PC-9 (cell line): ENCODE results near the gene FAM20B. TPM values are rescaled to one million over a fixed set of nuclear protein-coding genes. Genes with fewer than 3 reads are reported as not detected.

ENCODE experiments used
- BruUV-seq: library from RNA; stranded (reverse); fragments of 400-500 nt; replicated peaks from 2 replicates; lab custom pipeline; 2021; lab: Mats Ljungman, UMichigan
- CTCF ChIA-PET: fragments of 300-600 bp; sonication (Branson Sonifier 250); formaldehyde crosslinking; loops from one replicate; lab custom pipeline; 2022; ENCODE audit warnings: antibody characterized with exemption; lab: Charles Lee
- POLR2A ChIA-PET: fragments of 300-600 bp; sonication (Branson Sonifier 250); formaldehyde crosslinking; loops from one replicate; lab custom pipeline; 2022; ENCODE audit warnings: antibody characterized with exemption; ENCODE audit not compliant: unreplicated experiment; lab: Charles Lee
- DNase-seq, 2 experiments: peaks; one replicate each; pipeline versions ENCODE4 v3.0.0 to v3.0.0-alpha.2; 2015 to 2022; ENCODE audit warnings: mixed read lengths in 1 of 2
- H2AFZ ChIP-seq: fragments of 200-600 bp; sonication (generic); 2 replicates; pipeline ENCODE4 v1.8.1; 2017; ENCODE audit warnings: antibody characterized with exemption
- H3F3A ChIP-seq: fragments of 200-600 bp; sonication (generic); 2 replicates; pipeline ENCODE4 v1.8.1; 2017; ENCODE audit warnings: antibody characterized with exemption, mild to moderate bottlenecking, low read depth; ENCODE audit not compliant: insufficient read depth
- H3K27ac ChIP-seq: fragments of 200-600 bp; sonication (generic); 2 replicates; pipeline ENCODE4 v1.6.1; 2016; ENCODE audit warnings: mixed run types
- H3K27me3 ChIP-seq: fragments of 200-600 bp; sonication (generic); 2 replicates; pipeline ENCODE4 v1.6.1; 2016; ENCODE audit warnings: low read depth, mixed run types; ENCODE audit not compliant: insufficient read depth
- H3K36me3 ChIP-seq: fragments of 200-600 bp; sonication (generic); 2 replicates; pipeline ENCODE4 v1.6.1; 2016; ENCODE audit warnings: low read depth, mixed run types
- H3K4me1 ChIP-seq: fragments of 200-600 bp; sonication (generic); replicated peaks from 2 replicates; pipeline ENCODE4 v1.6.1; 2016; ENCODE audit warnings: mixed run types; ENCODE audit not compliant: insufficient read depth
- H3K4me2 ChIP-seq: fragments of 200-600 bp; sonication (generic); 2 replicates; pipeline ENCODE4 v1.6.1; 2017; ENCODE audit warnings: mixed run types
- H3K4me3 ChIP-seq: fragments of 200-600 bp; sonication (generic); 2 replicates; pipeline ENCODE4 v1.6.1; 2016; ENCODE audit warnings: mixed run types
- H3K79me2 ChIP-seq: fragments of 200-600 bp; sonication (generic); 2 replicates; pipeline ENCODE4 v1.6.1; 2017; ENCODE audit warnings: low read depth, mixed run types
- H3K9me2 ChIP-seq: fragments of 200-600 bp; sonication (generic); 2 replicates; pipeline ENCODE4 v1.8.1; 2017; ENCODE audit warnings: mild to moderate bottlenecking; ENCODE audit not compliant: insufficient read depth
- H3K9me3 ChIP-seq: fragments of 200-600 bp; sonication (generic); 2 replicates; pipeline ENCODE4 v1.8.1; 2016; ENCODE audit warnings: low read depth; ENCODE audit not compliant: insufficient read depth
- H4K20me1 ChIP-seq: fragments of 200-600 bp; sonication (generic); 2 replicates; pipeline ENCODE4 v1.8.1; 2017; ENCODE audit not compliant: insufficient read depth
- EZH2 ChIP-seq: fragments of 200-600 bp; sonication (generic); IDR thresholded peaks from 2 replicates; pipeline ENCODE4 v1.8.0; 2017; ENCODE audit warnings: antibody characterized with exemption, low read depth
- intact Hi-C: fragments of 100-400 bp; cut with micrococcal nuclease; formaldehyde crosslinking; loops from one replicate; pipeline ENCODE4 v1.10.0; 2022; ENCODE audit not compliant: unreplicated experiment
- total RNA-seq: library from RNA; stranded (reverse); gene quantifications from 2 replicates; pipeline ENCODE4 v1.2.3, GENCODE V29; 2021
- TF ChIP-seq, protein P1 (sequence below): fragments of 200-600 bp; sonication (generic); conservative IDR thresholded peaks from 2 replicates; pipeline ENCODE4 v1.6.1; 2017; ENCODE audit warnings: mixed run types, antibody characterized with exemption, mild to moderate bottlenecking, moderate library complexity

The FAM20B gene
- total RNA-seq, 1 experiment from 2014 or later = 80.5 TPM

GRCh38 chr1:179079113-179079761 lies 53.5 kb downstream of the FAM20B start:
- no peaks in the 10 kb centered on the region for H3K9me2 ChIP-seq
- H3K9me3 ChIP-seq = no peaks in the 10 kb centered on the region; the same call in 1 of the 2 replicates
- ChIA-PET CTCF (no interaction called here), POLR2A (interaction anchor here (0.5 to 1.0 kb wide), 2 partner anchors 15 to 62 kb away, joined by 3 to 6 read pairs; no protein-coding TSS in a partner anchor)
- H3K4me2 ChIP-seq = no peak overlapping the region
- H3K36me3 ChIP-seq = no peaks in the 10 kb centered on the region
- H3K27ac ChIP-seq = no peak overlapping the region
- no peaks in the 10 kb centered on the region for H4K20me1 ChIP-seq
- TF ChIP-seq, protein P1, sequence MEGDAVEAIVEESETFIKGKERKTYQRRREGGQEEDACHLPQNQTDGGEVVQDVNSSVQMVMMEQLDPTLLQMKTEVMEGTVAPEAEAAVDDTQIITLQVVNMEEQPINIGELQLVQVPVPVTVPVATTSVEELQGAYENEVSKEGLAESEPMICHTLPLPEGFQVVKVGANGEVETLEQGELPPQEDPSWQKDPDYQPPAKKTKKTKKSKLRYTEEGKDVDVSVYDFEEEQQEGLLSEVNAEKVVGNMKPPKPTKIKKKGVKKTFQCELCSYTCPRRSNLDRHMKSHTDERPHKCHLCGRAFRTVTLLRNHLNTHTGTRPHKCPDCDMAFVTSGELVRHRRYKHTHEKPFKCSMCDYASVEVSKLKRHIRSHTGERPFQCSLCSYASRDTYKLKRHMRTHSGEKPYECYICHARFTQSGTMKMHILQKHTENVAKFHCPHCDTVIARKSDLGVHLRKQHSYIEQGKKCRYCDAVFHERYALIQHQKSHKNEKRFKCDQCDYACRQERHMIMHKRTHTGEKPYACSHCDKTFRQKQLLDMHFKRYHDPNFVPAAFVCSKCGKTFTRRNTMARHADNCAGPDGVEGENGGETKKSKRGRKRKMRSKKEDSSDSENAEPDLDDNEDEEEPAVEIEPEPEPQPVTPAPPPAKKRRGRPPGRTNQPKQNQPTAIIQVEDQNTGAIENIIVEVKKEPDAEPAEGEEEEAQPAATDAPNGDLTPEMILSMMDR = peak; percentile 80
- no peak for TF ChIP-seq EZH2
- peak; percentile 38 to 63 for DNase-seq
- H3K4me3 ChIP-seq = no peak overlapping the region
- no TSS peak for BruUV-seq
- H3F3A ChIP-seq = peaks cover 45% of the 10 kb centered on the region
- no peak overlapping the region for H2AFZ ChIP-seq
- peaks cover 32% of the 10 kb centered on the region for H3K4me1 ChIP-seq
- peaks cover 17% of the 10 kb centered on the region for H3K79me2 ChIP-seq
- intact Hi-C loops = loop anchor here (1.0 to 2.0 kb wide), 2 partner anchors 214 to 290 kb away; partner anchors contain the start of gene SOAT1
- H3K27me3 ChIP-seq = no peaks in the 10 kb centered on the region

DNA sequence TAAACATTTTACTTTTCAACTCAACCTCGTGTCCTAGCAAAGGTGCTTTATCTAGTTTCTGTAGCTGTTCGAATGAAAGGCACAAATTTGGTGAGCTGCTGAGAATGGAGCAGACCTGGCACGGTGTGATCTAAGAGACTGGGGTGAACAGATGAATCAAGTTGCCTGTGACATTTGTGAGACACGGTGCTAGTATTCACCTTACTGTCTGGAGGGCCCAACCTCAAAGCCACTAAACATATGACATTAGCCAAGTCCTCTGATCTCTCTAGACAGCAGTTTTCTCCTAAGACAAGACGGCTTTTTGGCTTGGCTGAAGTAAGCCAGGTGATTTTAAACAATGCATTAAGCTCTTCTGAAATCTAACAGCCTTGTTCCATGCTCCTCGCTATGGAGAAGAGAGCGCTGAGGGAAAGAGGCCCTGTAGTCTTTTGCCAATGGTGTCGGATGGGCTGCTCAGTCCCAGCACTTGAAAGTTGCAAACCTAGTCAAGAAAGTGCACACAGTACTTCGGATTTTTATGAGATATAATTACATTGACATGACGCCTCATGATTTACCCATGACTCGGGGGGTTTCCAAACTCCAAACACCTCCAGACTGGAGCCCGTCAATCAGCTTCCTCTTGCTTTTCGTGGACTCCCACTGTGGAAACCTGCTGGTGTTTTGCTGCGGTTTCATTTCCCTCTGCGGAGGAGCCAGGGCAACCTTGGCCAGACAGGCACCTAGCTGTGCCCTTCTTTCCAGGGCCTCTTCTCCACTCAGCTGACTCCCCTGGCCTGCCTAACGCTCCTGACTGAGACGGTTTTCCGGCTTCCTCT lies 55.4 kb downstream of the FAM20B start:
- Histone ChIP-seq H3K27me3 (no peaks in the 10 kb centered on the region), H2AFZ (peak overlapping the region; percentile 84), H3K4me1 (peaks cover 32% of the 10 kb centered on the region), H3K79me2 (peaks cover 28% of the 10 kb centered on the region), H3K9me2 (no peaks in the 10 kb centered on the region), H3K4me2 (peak overlapping the region; percentile 90), H3K9me3 (no peaks in the 10 kb centered on the region), H3K4me3 (peak overlapping the region; percentile 79), H4K20me1 (no peaks in the 10 kb centered on the region), H3K36me3 (0 out of 2 replicates have a peak, but pooled peaks cover 4% of the 10 kb centered on the region), H3F3A (peaks cover 41% of the 10 kb centered on the region), H3K27ac (peak overlapping the region; percentile 76)
- TF ChIP-seq EZH2 = no peak
- TF ChIP-seq, protein P1 = no peak
- TSS peak; percentile 93 for BruUV-seq
- CTCF ChIA-PET = no interaction called here
- POLR2A ChIA-PET = interaction anchor here (0.5 kb wide), 2 partner anchors 11 to 214 kb away, joined by 3 read pairs; no protein-coding TSS in a partner anchor
- DNase-seq = no peak
- intact Hi-C loops = loop anchor here (2.0 to 5.0 kb wide), 2 partner anchors 54 to 550 kb away; partner anchors contain the start of gene FAM20B

DNA sequence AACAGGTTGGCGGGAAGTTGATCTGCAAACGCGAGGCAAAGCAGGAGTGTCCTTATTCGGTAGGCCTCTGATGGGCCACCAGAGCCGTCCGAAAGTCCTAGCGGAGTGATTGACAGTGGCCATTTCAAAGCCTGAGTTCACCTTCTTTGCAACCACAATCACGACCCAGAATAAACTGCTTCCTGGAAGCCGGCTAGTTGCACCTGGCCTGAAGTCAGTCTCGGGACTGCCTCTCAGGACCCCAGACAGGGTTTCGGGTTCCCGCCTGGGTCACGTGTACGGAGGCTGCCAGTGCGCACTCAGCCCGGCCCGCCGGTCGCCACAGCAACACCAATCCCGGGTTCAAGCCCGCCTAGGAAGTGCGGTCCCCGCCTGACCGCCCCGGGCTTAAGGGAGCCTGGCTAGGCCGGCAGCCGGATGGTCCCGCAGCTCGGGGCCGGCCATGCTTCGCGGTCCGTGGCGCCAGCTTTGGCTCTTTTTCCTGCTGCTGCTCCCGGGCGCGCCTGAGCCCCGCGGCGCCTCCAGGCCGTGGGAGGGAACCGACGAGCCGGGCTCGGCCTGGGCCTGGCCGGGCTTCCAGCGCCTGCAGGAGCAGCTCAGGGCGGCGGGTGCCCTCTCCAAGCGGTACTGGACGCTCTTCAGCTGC lies 56.1 kb downstream of the FAM20B start, which contains the start of gene TOR3A:
TSS of gene TOR3A (plus strand) at position 384 of the 646 bp plus-strand sequence. CDS start at position 443, 59 bp downstream.
- H3K4me3 ChIP-seq = peak within 1 kb of the TSS; percentile 79
- ChIA-PET POLR2A (interaction anchor here (0.5 to 0.8 kb wide), 2 partner anchors 213 to 543 kb away, joined by 3 to 4 read pairs; no protein-coding TSS in a partner anchor), CTCF (no interaction called here)
- H2AFZ ChIP-seq = peak within 1 kb of the TSS; percentile 84
- no peaks in the 10 kb centered on the region for H3K9me3 ChIP-seq
- no peak for TF ChIP-seq EZH2
- TF ChIP-seq, protein P1 = no peak
- peak; percentile 87 to 96 for DNase-seq
- H3K36me3 ChIP-seq = 0 out of 2 replicates have a peak, but pooled peaks cover 4% of the 10 kb centered on the region
- BruUV-seq = no TSS peak
- no peaks in the 10 kb centered on the region for H4K20me1 ChIP-seq
- intact Hi-C loops = loop anchor here (2.0 to 5.0 kb wide), 2 partner anchors 55 to 551 kb away; partner anchors contain the start of gene FAM20B
- H3K27ac ChIP-seq = peak within 1 kb of the TSS; percentile 76
- no peaks in the 10 kb centered on the region for H3K9me2 ChIP-seq
- H3K4me2 ChIP-seq = peak within 1 kb of the TSS; percentile 90
- H3K27me3 ChIP-seq = no peaks in the 10 kb centered on the region
- H3K79me2 ChIP-seq = peaks cover 28% of the 10 kb centered on the region
- peaks cover 28% of the 10 kb centered on the region for H3K4me1 ChIP-seq
- H3F3A ChIP-seq = peaks cover 41% of the 10 kb centered on the region
